Ovary (tissue), 9 donors: ENCODE measurements around the gene ELOVL2. TPM values are rescaled to one million over a fixed set of nuclear protein-coding genes. Genes with fewer than 3 reads are reported as not detected.

Source experiments
- DNase-seq, 5 donors: peaks; one replicate each; pipeline ENCODE4 v3.0.0-alpha.2; 2019 to 2020
- H3K27ac ChIP-seq, 2 donors: fragments of 200-600 bp; one replicate each; pipeline versions ENCODE4 v1.5.1 to v1.8.0; 2019 to 2022
- H3K27me3 ChIP-seq: fragments of 200-600 bp; one replicate; pipeline ENCODE4 v1.8.0; 2022
- H3K36me3 ChIP-seq: fragments of 200-600 bp; sonication (generic); one replicate; pipeline ENCODE4 v1.5.1; 2019
- H3K4me1 ChIP-seq: one replicate; pipeline ENCODE4 v1.8.1; 2013; ENCODE audit warnings: mild to moderate bottlenecking, moderate library complexity; ENCODE audit not compliant: insufficient read depth
- H3K4me3 ChIP-seq: fragments of 200-600 bp; sonication (generic); one replicate; pipeline ENCODE4 v1.5.1; 2017
- H3K9me3 ChIP-seq, 2 donors: fragments of 200-600 bp in 1 of 2; sonication (generic) in 1 of 2; one replicate each; pipeline versions ENCODE4 v1.5.1 to v1.8.1; 2013 to 2019; ENCODE audit warnings: mild to moderate bottlenecking in 1 of 2, moderate library complexity in 1 of 2
- EP300 ChIP-seq: sonication (generic); formaldehyde crosslinking; IDR thresholded peaks from one replicate; pipeline ENCODE4 v1.6.1; 2017; ENCODE audit warnings: antibody characterized with exemption
- POLR2A ChIP-seq: fragments of 450-650 bp; IDR thresholded peaks from one replicate; pipeline ENCODE4 v1.6.1; 2017; ENCODE audit warnings: antibody characterized with exemption, mild to moderate bottlenecking, moderate library complexity
- WGBS, 3 donors: extraction: QIAGEN DNeasy Blood & Tissue Kit in 1 of 3; methylation state at CpG; one replicate each; pipeline versions ENCODE4 v1.1.5 to v1.1.7; 2013 to 2017; 5-methylcytosine and 5-hydroxymethylcytosine counted together
- intact Hi-C, 4 donors: fragments of 100-400 bp; cut with DNase I; formaldehyde crosslinking; loops; one replicate each; pipeline versions ENCODE4 v1.11.0 to v1.15.1; 2022 to 2023
- polyA plus RNA-seq, 2 donors: library from polyadenylated mRNA; stranded (reverse); fragments of 200-250 nt in 1 of 2; fragments of 350-450 nt in 1 of 2; fragmentation: Illumina TruSeq in 1 of 2; extraction: RNeasy Lipid Tissue Mini Kit (QIAGEN cat#74804) in 1 of 2; gene quantifications; one replicate each; pipeline ENCODE4 v1.2.3, GENCODE V29; 2013 to 2014
- total RNA-seq, 7 donors: library from RNA; depleted of rRNA in 2 of 7; stranded (reverse); fragments of >200 nt in 2 of 7; fragmentation: NEBNext Ultra II Directional in 3 of 7; extraction: Animal tissue kit (Norgen Biotek cat#: 25700) in 3 of 7; gene quantifications; one replicate each; pipeline versions ENCODE4 v1.1.0 to v1.2.4, GENCODE V29; 2016 to 2023
- TF ChIP-seq, protein P1 (sequence below), 3 donors: fragments of 450-650 bp in 2 of 3; fragments of 200-600 bp in 1 of 3; IDR thresholded peaks; one replicate each; pipeline versions ENCODE4 v1.5.1 to v1.8.0; 2016 to 2022; ENCODE audit warnings: antibody characterized with exemption in 3 of 3, mild to moderate bottlenecking in 1 of 3
- donor health status: DM: no; HTN: no; CAD: no; lungs with moderate emphysema.
- donor health status: DM: no; HTN: no; CAD: no.
- donor health status: Bipolar disorder and iron deficiency.
- donor health status: DM: yes; HTN: yes; CAD: no.
- donor health status: DM: no; HTN: no; CAD: no.
- donor health status: DM: yes; HTN: yes; CAD: no.

Gene ELOVL2
- total and polyA plus RNA-seq, 9 donors = 0.11 to 1.4 (median 0.28) TPM; not detected in 1

GRCh38 chr6:11035616-11036350 lies 8.3 kb downstream of the ELOVL2 start:
- TF ChIP-seq, protein P1, sequence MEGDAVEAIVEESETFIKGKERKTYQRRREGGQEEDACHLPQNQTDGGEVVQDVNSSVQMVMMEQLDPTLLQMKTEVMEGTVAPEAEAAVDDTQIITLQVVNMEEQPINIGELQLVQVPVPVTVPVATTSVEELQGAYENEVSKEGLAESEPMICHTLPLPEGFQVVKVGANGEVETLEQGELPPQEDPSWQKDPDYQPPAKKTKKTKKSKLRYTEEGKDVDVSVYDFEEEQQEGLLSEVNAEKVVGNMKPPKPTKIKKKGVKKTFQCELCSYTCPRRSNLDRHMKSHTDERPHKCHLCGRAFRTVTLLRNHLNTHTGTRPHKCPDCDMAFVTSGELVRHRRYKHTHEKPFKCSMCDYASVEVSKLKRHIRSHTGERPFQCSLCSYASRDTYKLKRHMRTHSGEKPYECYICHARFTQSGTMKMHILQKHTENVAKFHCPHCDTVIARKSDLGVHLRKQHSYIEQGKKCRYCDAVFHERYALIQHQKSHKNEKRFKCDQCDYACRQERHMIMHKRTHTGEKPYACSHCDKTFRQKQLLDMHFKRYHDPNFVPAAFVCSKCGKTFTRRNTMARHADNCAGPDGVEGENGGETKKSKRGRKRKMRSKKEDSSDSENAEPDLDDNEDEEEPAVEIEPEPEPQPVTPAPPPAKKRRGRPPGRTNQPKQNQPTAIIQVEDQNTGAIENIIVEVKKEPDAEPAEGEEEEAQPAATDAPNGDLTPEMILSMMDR (IDR thresholded peaks at IDR 0.05) = no peak
- TF ChIP-seq EP300 (no peak), POLR2A (no peak)
- Histone ChIP-seq H3K4me3 (no peak overlapping the region), H3K27ac (no peak overlapping the region), H3K4me1 (no peaks in the 10 kb centered on the region), H3K27me3 (no peaks in the 10 kb centered on the region), H3K9me3 (no peaks in the 10 kb centered on the region), H3K36me3 (no peaks in the 10 kb centered on the region)
- no peak for DNase-seq
- intact Hi-C loops = no loop called here
- 73 to 80% (median 80%) methylated on average over 7 of the region's 7 CpGs for WGBS, 3 donors

GRCh38 chr6:11033825-11034224 lies 10.3 kb downstream of the ELOVL2 start:
- no peak overlapping the region for H3K4me3 ChIP-seq
- no peaks in the 10 kb centered on the region for H3K27me3 ChIP-seq
- H3K36me3 ChIP-seq = no peaks in the 10 kb centered on the region
- DNase-seq = no peak
- intact Hi-C loops = no loop called here
- H3K4me1 ChIP-seq = no peaks in the 10 kb centered on the region
- no peak overlapping the region for H3K27ac ChIP-seq
- H3K9me3 ChIP-seq = no peaks in the 10 kb centered on the region
- TF ChIP-seq POLR2A (no peak), EP300 (no peak)
- TF ChIP-seq, protein P1 (IDR thresholded peaks at IDR 0.05) = no peak

DNA sequence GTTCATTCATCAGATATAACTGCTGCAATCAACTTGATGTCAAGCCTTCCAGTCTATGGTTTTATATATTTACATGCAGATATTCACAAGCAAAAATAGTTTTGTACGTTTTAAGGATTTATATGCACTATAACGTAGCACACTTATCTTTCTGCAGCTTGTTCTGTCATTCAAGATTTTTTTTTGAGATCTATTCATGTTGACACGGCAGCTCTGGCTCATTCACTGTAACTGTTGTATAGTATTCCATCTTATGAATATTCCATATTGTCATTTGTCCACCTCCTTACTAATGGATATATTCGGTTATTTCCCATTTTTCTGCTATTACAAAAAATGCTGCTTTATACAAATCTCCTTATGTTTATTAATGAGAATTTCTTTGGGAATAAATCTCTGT lies 13.2 kb downstream of the ELOVL2 start:
- H3K4me1 ChIP-seq = no peaks in the 10 kb centered on the region
- H3K27ac ChIP-seq = no peak overlapping the region
- 85 to 93% (median 90%) methylated on average over 4 of the region's 4 CpGs for WGBS, 3 donors
- no peaks in the 10 kb centered on the region for H3K36me3 ChIP-seq
- H3K9me3 ChIP-seq = no peaks in the 10 kb centered on the region
- H3K4me3 ChIP-seq = no peak overlapping the region
- intact Hi-C loops = no loop called here
- no peak for DNase-seq
- no peaks in the 10 kb centered on the region for H3K27me3 ChIP-seq
- TF ChIP-seq POLR2A = no peak
- TF ChIP-seq, protein P1 (IDR thresholded peaks at IDR 0.05) = no peak
- no peak for TF ChIP-seq EP300

GRCh38 chr6:11028959-11029358 lies 15.1 kb downstream of the ELOVL2 start:
- Histone ChIP-seq H3K27ac (no peak overlapping the region), H3K4me1 (no peaks in the 10 kb centered on the region), H3K36me3 (no peaks in the 10 kb centered on the region), H3K27me3 (no peaks in the 10 kb centered on the region), H3K4me3 (no peak overlapping the region), H3K9me3 (no peaks in the 10 kb centered on the region)
- DNase-seq = no peak
- TF ChIP-seq EP300 = no peak
- TF ChIP-seq, protein P1 (IDR thresholded peaks at IDR 0.05) = no peak
- no peak for TF ChIP-seq POLR2A
- intact Hi-C loops = no loop called here
- 90 to 95% (median 95%) methylated on average over 11 of the region's 11 CpGs for WGBS, 3 donors
